B cell (primary cell): ENCODE data around the gene RNH1. TPM values are rescaled to one million over a fixed set of nuclear protein-coding genes. Genes with fewer than 3 reads are reported as not detected.
A peak's percentile ranks its signal among the peaks of the same experiment; 100 is the strongest.

Experiments
- ATAC-seq: fragments of 200-7000 bp; cut with Tn5 transposase; one replicate; pipeline ENCODE4 v1.10.0; 2021; ENCODE audit warnings: low read depth, mild to moderate bottlenecking, moderate number of reproducible peaks, moderate library complexity
- CTCF ChIA-PET: fragments of 350-600 bp; sonication (Branson Sonifier 250); formaldehyde crosslinking; loops from one replicate; lab custom pipeline; 2021; ENCODE audit warnings: antibody characterized with exemption, inconsistent platforms; lab: Charles Lee
- POLR2A ChIA-PET: fragments of 350-600 bp; sonication (Branson Sonifier 250); formaldehyde crosslinking; loops from one replicate; lab custom pipeline; 2021; ENCODE audit warnings: antibody characterized with exemption; lab: Charles Lee
- DNase-seq: peaks from one replicate; pipeline ENCODE4 v3.0.0; 2013
- H2AFZ ChIP-seq: 2 replicates; pipeline ENCODE4 v1.6.1; 2012; ENCODE audit warnings: mild to moderate bottlenecking, low read depth, low read length; ENCODE audit not compliant: insufficient read depth, poor library complexity, severe bottlenecking
- H3K27ac ChIP-seq, 2 donors: 1 replicate in 1 of 2; 2 replicates in 1 of 2; pipeline ENCODE4 v1.5.1; 2012 to 2013; ENCODE audit warnings: low read length in 2 of 2, mild to moderate bottlenecking in 2 of 2, moderate library complexity in 1 of 2
- H3K27me3 ChIP-seq, 4 experiments: fragments of 200-600 bp in 1 of 4; sonication (generic) in 1 of 4; replicated peaks in 1 of 4; 1 replicate in 2 of 4; 2 replicates in 2 of 4; pipeline versions ENCODE4 v1.6.1 to v1.7.0; 2013 to 2016; ENCODE audit warnings: low read length in 3 of 4, mild to moderate bottlenecking in 2 of 4, mixed read lengths in 1 of 4, moderate library complexity in 1 of 4; ENCODE audit not compliant: insufficient read depth in 4 of 4, control insufficient read depth in 3 of 4; ENCODE audit errors: control extremely low read depth in 1 of 4
- H3K36me3 ChIP-seq, 2 experiments: replicated peaks in 1 of 2; 1 replicate in 1 of 2; 2 replicates in 1 of 2; pipeline versions ENCODE4 v1.6.1 to v1.7.1; 2013; ENCODE audit warnings: low read length in 1 of 2; ENCODE audit not compliant: insufficient read depth in 2 of 2, control insufficient read depth in 1 of 2; ENCODE audit errors: control extremely low read depth in 1 of 2, extremely low read depth in 1 of 2
- H3K4me1 ChIP-seq, 2 donors: fragments of 200-600 bp in 1 of 2; sonication (generic) in 1 of 2; 1 replicate in 1 of 2; 2 replicates in 1 of 2; pipeline versions ENCODE4 v1.5.1 to v1.6.1; 2013 to 2017; ENCODE audit warnings: low read length in 2 of 2; ENCODE audit not compliant: control insufficient read depth in 2 of 2, insufficient read depth in 2 of 2
- H3K4me2 ChIP-seq: replicated peaks from 2 replicates; pipeline ENCODE3; 2012; ENCODE audit warnings: mild to moderate bottlenecking, low read depth, low read length; ENCODE audit not compliant: poor library complexity, severe bottlenecking
- H3K4me3 ChIP-seq, 5 experiments: fragments of 200-600 bp in 1 of 5; sonication (generic) in 1 of 5; 1 replicate in 3 of 5; 2 replicates in 2 of 5; pipeline versions ENCODE4 v1.5.1 to v1.7.0; 2011 to 2016; ENCODE audit warnings: low read length in 4 of 5, mild to moderate bottlenecking in 4 of 5, low read depth in 2 of 5, control low read depth in 1 of 5, moderate library complexity in 1 of 5; ENCODE audit not compliant: insufficient read depth in 1 of 5; ENCODE audit errors: control extremely low read depth in 1 of 5, extremely low read depth in 1 of 5
- H3K79me2 ChIP-seq: fragments of 200-600 bp; sonication (generic); one replicate; pipeline ENCODE4 v1.6.0; 2016; ENCODE audit warnings: low read length; ENCODE audit not compliant: control insufficient read depth, insufficient read depth
- H3K9ac ChIP-seq: fragments of 200-600 bp; sonication (generic); 2 replicates; pipeline ENCODE4 v1.6.1; 2017; ENCODE audit warnings: mild to moderate bottlenecking, low read length, moderate library complexity
- H3K9me3 ChIP-seq, 3 donors: one replicate each; pipeline versions ENCODE4 v1.6.1 to v1.7.1; 2013; ENCODE audit warnings: low read length in 2 of 3; ENCODE audit not compliant: control insufficient read depth in 2 of 3, insufficient read depth in 1 of 3; ENCODE audit errors: control extremely low read depth in 1 of 3
- H4K20me1 ChIP-seq: 2 replicates; pipeline ENCODE4 v1.6.0; 2012; ENCODE audit warnings: mild to moderate bottlenecking, low read length; ENCODE audit not compliant: insufficient read depth, control insufficient read depth, poor library complexity, severe bottlenecking
- H3K27ac Mint-ChIP-seq: one replicate; pipeline ENCODE4 v1.8.0; 2021; ENCODE audit warnings: mixed read lengths
- H3K27me3 Mint-ChIP-seq: one replicate; pipeline ENCODE4 v1.8.0; 2021; ENCODE audit warnings: mixed read lengths
- H3K4me1 Mint-ChIP-seq: one replicate; pipeline ENCODE4 v1.8.0; 2021; ENCODE audit warnings: mixed read lengths
- H3K4me3 Mint-ChIP-seq: one replicate; pipeline ENCODE4 v1.8.0; 2021; ENCODE audit warnings: mixed read lengths
- H3K9me3 Mint-ChIP-seq: one replicate; pipeline ENCODE4 v1.8.0; 2022; ENCODE audit warnings: mixed read lengths; ENCODE audit not compliant: insufficient read depth
- CTCF ChIP-seq: fragments of 200-600 bp; IDR thresholded peaks from one replicate; pipeline ENCODE4 v1.8.0; 2022; ENCODE audit warnings: antibody characterized with exemption, mild to moderate bottlenecking
- EZH2 ChIP-seq: IDR thresholded peaks from 2 replicates; pipeline ENCODE4 v1.6.1; 2012; ENCODE audit warnings: borderline replicate concordance, low read depth, mild to moderate bottlenecking, moderate library complexity, low read length; ENCODE audit not compliant: insufficient read depth, poor library complexity, severe bottlenecking
- WGBS: methylation state at CpG from one replicate; pipeline ENCODE4 v1.1.5; 2013; ENCODE audit warnings: missing lambda C conversion rate; ENCODE audit not compliant: insufficient coverage; 5-methylcytosine and 5-hydroxymethylcytosine counted together
- intact Hi-C: fragments of 100-400 bp; cut with micrococcal nuclease; formaldehyde crosslinking; loops from one replicate; pipeline ENCODE4 v1.10.0; 2022
- polyA plus RNA-seq: library from polyadenylated mRNA; depleted of rRNA; stranded (reverse); fragments of >200 nt; gene quantifications from 2 replicates; pipeline ENCODE4 v1.2.3, GENCODE V29; 2012
- total RNA-seq, 2 donors: library from RNA; stranded (reverse); fragments of 120-200 nt in 1 of 2; gene quantifications; 1 replicate in 1 of 2; 2 replicates in 1 of 2; pipeline versions ENCODE4 v1.2.3 to v1.2.4, GENCODE V29; 2013 to 2022

RNH1 gene
- total and polyA plus RNA-seq, 2 donors (not counting 1 experiment from before 2014, with no cell fraction given): 81.0 to 159 TPM

GRCh38 chr11:445765-446588 lies 61.1 kb downstream of the RNH1 start:
- H3K27me3 Mint-ChIP-seq: no peaks in the 10 kb centered on the region
- CTCF ChIA-PET: interaction anchor here (0.6 kb wide), 1 partner anchor 20 kb away, joined by 7 read pairs; no protein-coding TSS in a partner anchor
- ATAC-seq: no peak

More at GRCh38 chr11:445765-446588, 61.1 kb downstream of the RNH1 start:
- intact Hi-C loops: no loop called here
- Histone ChIP-seq H3K4me1 (peaks cover 22 to 37% of the 10 kb centered on the region in 2 donors), H3K9ac (no peak overlapping the region), H3K27ac (no peak overlapping the region), H3K9me3 (no peaks in the 10 kb centered on the region), H2AFZ (no peak overlapping the region), H3K4me3 (no peak overlapping the region), H3K27me3 (no peaks in the 10 kb centered on the region), H3K36me3 (no peaks in the 10 kb centered on the region), H4K20me1 (no peaks in the 10 kb centered on the region), H3K79me2 (peaks cover 25% of the 10 kb centered on the region), H3K4me2 (no peak overlapping the region)
- H3K27ac Mint-ChIP-seq: no peak overlapping the region
- no peak for DNase-seq
- peaks cover 17% of the 10 kb centered on the region for H3K4me1 Mint-ChIP-seq
- no peaks in the 10 kb centered on the region for H3K9me3 Mint-ChIP-seq
- H3K4me3 Mint-ChIP-seq: peak overlapping the region; percentile 50
- no peak for TF ChIP-seq CTCF
- TF ChIP-seq EZH2: no peak
- WGBS: 80% methylated on average over 20 of the region's 20 CpGs
- POLR2A ChIA-PET: no interaction called here

Other genes starting within 250 kb of the RNH1 start
- 2.5 and 2.7 TPM in 2 replicates for gene NLRP6, start 228.8 kb downstream of the RNH1 start, total RNA-seq
- 0.92 and 1.4 TPM in 2 replicates for gene NLRP6, start 228.8 kb downstream of the RNH1 start, polyA plus RNA-seq
- gene PGGHG, start 218.1 kb downstream of the RNH1 start, total RNA-seq: 159 and 169 TPM in 2 replicates
- gene PGGHG, start 218.1 kb downstream of the RNH1 start, polyA plus RNA-seq: 152 and 264 TPM in 2 replicates
- gene IFITM5, start 207.7 kb downstream of the RNH1 start, total RNA-seq: not detected in 2 replicates
- not detected in 2 replicates for gene IFITM5, start 207.7 kb downstream of the RNH1 start, polyA plus RNA-seq
- gene IFITM2, start 199.4 kb downstream of the RNH1 start, total RNA-seq: 72.1 and 76.1 TPM in 2 replicates
- gene IFITM2, start 199.4 kb downstream of the RNH1 start, polyA plus RNA-seq: 207 and 451 TPM in 2 replicates
- gene IFITM1, start 193.2 kb downstream of the RNH1 start, total RNA-seq: 19.5 and 19.7 TPM in 2 replicates
- 70.6 and 83.7 TPM in 2 replicates for gene IFITM1, start 193.2 kb downstream of the RNH1 start, polyA plus RNA-seq
- 9.8 and 16.5 TPM in 2 replicates for gene IFITM3, start 186.4 kb downstream of the RNH1 start, total RNA-seq
- gene IFITM3, start 186.4 kb downstream of the RNH1 start, polyA plus RNA-seq: 1.6 and 5.2 TPM in 2 replicates
- not detected in 2 replicates for gene B4GALNT4, start 137.7 kb downstream of the RNH1 start, total RNA-seq
- gene B4GALNT4, start 137.7 kb downstream of the RNH1 start, polyA plus RNA-seq: 0.07 TPM in 1 of 2 replicates, not detected in the other
- 0.39 TPM in 1 of 2 replicates, not detected in the other for gene PKP3, start 113.0 kb downstream of the RNH1 start, total RNA-seq
- 0.16 and 0.78 TPM in 2 replicates for gene PKP3, start 113.0 kb downstream of the RNH1 start, polyA plus RNA-seq
- gene SIGIRR, start 92.2 kb downstream of the RNH1 start, total RNA-seq: 66.6 and 73.8 TPM in 2 replicates
- 92.1 and 145 TPM in 2 replicates for gene SIGIRR, start 92.2 kb downstream of the RNH1 start, polyA plus RNA-seq
- 62.0 and 63.9 TPM in 2 replicates for gene ANO9, start 65.2 kb downstream of the RNH1 start, total RNA-seq
- gene ANO9, start 65.2 kb downstream of the RNH1 start, polyA plus RNA-seq: 94.1 and 107 TPM in 2 replicates
- gene PTDSS2, start 57.0 kb downstream of the RNH1 start, total RNA-seq: 29.0 and 35.5 TPM in 2 replicates
- 15.4 and 22.1 TPM in 2 replicates for gene PTDSS2, start 57.0 kb downstream of the RNH1 start, polyA plus RNA-seq
- gene HRAS, start 28.3 kb upstream of the RNH1 start, total RNA-seq: 63.5 and 66.2 TPM in 2 replicates
- gene HRAS, start 28.3 kb upstream of the RNH1 start, polyA plus RNA-seq: 86.0 and 110 TPM in 2 replicates
- gene LRRC56, start 30.3 kb upstream of the RNH1 start, total RNA-seq: 15.8 and 16.6 TPM in 2 replicates
- 6.6 and 11.8 TPM in 2 replicates for gene LRRC56, start 30.3 kb upstream of the RNH1 start, polyA plus RNA-seq
- gene LMNTD2, start 53.5 kb upstream of the RNH1 start, total RNA-seq: 19.7 and 21.4 TPM in 2 replicates
- gene LMNTD2, start 53.5 kb upstream of the RNH1 start, polyA plus RNA-seq: 29.6 and 34.9 TPM in 2 replicates
- gene RASSF7, start 53.7 kb upstream of the RNH1 start, total RNA-seq: 24.7 and 29.8 TPM in 2 replicates
- gene RASSF7, start 53.7 kb upstream of the RNH1 start, polyA plus RNA-seq: 59.0 and 89.3 TPM in 2 replicates
- 57.9 and 63.5 TPM in 2 replicates for gene PHRF1, start 69.2 kb upstream of the RNH1 start, total RNA-seq
- gene PHRF1, start 69.2 kb upstream of the RNH1 start, polyA plus RNA-seq: 21.2 and 22.3 TPM in 2 replicates
- gene IRF7, start 108.7 kb upstream of the RNH1 start, total RNA-seq: 136 and 147 TPM in 2 replicates
- gene IRF7, start 108.7 kb upstream of the RNH1 start, polyA plus RNA-seq: 170 and 184 TPM in 2 replicates
- not detected in 2 replicates for gene CDHR5, start 117.7 kb upstream of the RNH1 start, total RNA-seq
- 0.04 and 0.09 TPM in 2 replicates for gene CDHR5, start 117.7 kb upstream of the RNH1 start, polyA plus RNA-seq
- gene SCT, start 119.9 kb upstream of the RNH1 start, total RNA-seq: not detected in 2 replicates
- gene SCT, start 119.9 kb upstream of the RNH1 start, polyA plus RNA-seq: not detected in 2 replicates
- 1.3 TPM in 1 of 2 replicates, not detected in the other for gene DRD4, start 130.0 kb upstream of the RNH1 start, total RNA-seq
- 0.17 TPM in 1 of 2 replicates, not detected in the other for gene DRD4, start 130.0 kb upstream of the RNH1 start, polyA plus RNA-seq
- 53.6 and 58.6 TPM in 2 replicates for gene DEAF1, start 188.0 kb upstream of the RNH1 start, total RNA-seq
- 31.8 and 32.7 TPM in 2 replicates for gene DEAF1, start 188.0 kb upstream of the RNH1 start, polyA plus RNA-seq
- 77.8 and 84.1 TPM in 2 replicates for gene TMEM80, start 188.6 kb upstream of the RNH1 start, total RNA-seq
- gene TMEM80, start 188.6 kb upstream of the RNH1 start, polyA plus RNA-seq: 56.9 and 72.5 TPM in 2 replicates
- gene EPS8L2, start 199.0 kb upstream of the RNH1 start, total RNA-seq: 12.7 and 13.9 TPM in 2 replicates
- 11.9 and 22.7 TPM in 2 replicates for gene EPS8L2, start 199.0 kb upstream of the RNH1 start, polyA plus RNA-seq
- 105 and 116 TPM in 2 replicates for gene TALDO1, start 240.2 kb upstream of the RNH1 start, total RNA-seq
- gene TALDO1, start 240.2 kb upstream of the RNH1 start, polyA plus RNA-seq: 71.0 and 82.4 TPM in 2 replicates